ENCODE results near the gene GPR3.

Gene GPR3

DNA sequence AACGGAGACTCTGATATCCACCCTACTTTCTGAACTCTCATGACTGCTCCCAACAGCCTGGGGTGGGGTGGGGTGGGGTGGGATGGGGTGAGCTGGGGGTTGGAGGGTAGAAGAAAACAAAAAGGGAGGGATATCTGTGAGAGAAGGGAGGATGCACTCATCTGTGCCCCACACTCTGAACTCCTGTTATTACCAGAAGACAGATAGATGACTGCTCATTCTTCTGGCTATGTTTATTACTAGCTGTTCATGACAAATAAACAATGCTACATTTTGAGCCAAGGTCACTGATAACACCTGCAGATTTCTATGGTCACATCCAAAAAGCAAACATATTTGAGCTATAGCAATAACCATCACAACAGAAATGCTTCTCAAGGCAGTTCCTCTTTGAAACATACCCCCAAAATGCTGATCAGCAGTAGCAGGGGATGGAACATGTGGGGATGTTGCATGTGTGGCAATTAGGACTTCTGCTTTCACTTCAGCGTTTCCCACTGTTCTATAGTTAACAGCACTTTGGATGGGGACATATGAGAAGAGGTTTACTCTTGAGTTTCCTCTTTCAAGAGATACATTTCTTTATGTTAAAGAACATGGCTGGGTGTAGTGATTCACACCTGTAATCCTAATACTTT lies 43.3 kb downstream of the GPR3 start:
- peak overlapping the region; percentile 12; the same call in 1 of the 2 replicates for H3K9ac ChIP-seq (ENCODE audit: low read length)

DNA sequence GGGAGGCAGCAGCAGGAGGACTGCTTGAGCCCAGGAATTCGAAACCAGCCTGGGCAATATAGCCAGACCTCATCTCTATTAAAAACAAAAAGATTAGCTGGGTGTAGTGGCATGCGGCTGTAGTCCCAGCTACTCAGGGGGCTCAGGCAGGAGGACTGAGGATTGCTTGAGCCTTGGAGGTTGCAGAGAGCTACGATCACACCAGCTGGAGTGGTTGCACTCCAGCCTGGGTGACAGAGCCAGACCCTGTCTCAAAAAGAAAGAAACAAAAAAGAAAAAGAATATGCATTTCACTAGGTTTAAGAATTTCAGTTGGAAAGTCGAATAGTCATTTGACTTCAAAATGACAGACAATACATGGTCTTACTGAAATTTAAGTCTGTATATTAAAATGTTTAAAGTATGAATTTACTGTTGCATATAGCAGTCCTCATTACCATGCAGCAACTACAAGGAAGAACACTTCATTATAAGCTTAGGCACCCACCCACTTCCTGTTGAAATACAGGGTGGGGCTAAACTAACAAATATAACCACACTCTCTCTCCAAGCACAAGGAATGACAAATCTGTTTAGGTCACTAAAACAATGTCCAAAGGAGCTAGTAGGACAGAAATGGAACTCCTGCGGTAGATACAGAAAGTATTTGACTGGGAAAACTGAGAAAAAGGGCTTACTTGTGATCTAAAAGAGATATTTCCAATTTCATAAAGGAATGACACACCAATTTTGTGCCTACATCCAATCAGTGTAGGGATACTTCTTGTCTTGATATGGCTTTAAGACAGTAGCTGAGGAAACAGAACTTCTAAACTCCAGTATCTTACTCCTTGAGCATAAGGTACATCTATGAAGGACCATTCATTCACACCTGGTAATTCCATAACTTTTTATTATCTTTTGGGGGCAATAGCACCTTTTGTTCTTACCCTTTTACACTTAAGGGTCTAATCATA lies 44.1 kb downstream of the GPR3 start:
- Histone ChIP-seq H3K27me3 (ENCODE audit: low read length) (no peaks in the 10 kb centered on the region), H2AFZ (ENCODE audit: low read depth, low read length, severe bottlenecking) (no peak overlapping the region), H3K27ac (ENCODE audit: low read depth, low read length) (peak overlapping the region; percentile 81), H3K9ac (ENCODE audit: low read length) (peak overlapping the region; percentile 12; the same call in 1 of the 2 replicates), H3K79me2 (ENCODE audit: insufficient read depth, low read length) (peaks cover 92% of the 10 kb centered on the region), H3F3A (ENCODE audit: insufficient read depth) (peaks cover 45% of the 10 kb centered on the region), H3K4me3 (ENCODE audit: insufficient read depth, low read length, poor library complexity, severe bottlenecking) (no peak overlapping the region), H3K9me2 (replicated peaks; ENCODE audit: insufficient read depth, low read length) (no peaks in the 10 kb centered on the region), H3K4me2 (ENCODE audit: low read depth, low read length, poor library complexity, severe bottlenecking) (peak overlapping the region; percentile 50), H3K36me3 (ENCODE audit: low read length) (no peaks in the 10 kb centered on the region), H4K20me1 (ENCODE audit: low read depth, low read length) (0 out of 2 replicates have a peak, but pooled peaks cover 5% of the 10 kb centered on the region), H3K9me3 (ENCODE audit: insufficient read depth, low read length) (no peaks in the 10 kb centered on the region)
- no peak for TF ChIP-seq EZH2phosphoT487 (conservative IDR thresholded peaks at IDR 0.05; ENCODE audit: low read length)
- TF ChIP-seq, protein P1, sequence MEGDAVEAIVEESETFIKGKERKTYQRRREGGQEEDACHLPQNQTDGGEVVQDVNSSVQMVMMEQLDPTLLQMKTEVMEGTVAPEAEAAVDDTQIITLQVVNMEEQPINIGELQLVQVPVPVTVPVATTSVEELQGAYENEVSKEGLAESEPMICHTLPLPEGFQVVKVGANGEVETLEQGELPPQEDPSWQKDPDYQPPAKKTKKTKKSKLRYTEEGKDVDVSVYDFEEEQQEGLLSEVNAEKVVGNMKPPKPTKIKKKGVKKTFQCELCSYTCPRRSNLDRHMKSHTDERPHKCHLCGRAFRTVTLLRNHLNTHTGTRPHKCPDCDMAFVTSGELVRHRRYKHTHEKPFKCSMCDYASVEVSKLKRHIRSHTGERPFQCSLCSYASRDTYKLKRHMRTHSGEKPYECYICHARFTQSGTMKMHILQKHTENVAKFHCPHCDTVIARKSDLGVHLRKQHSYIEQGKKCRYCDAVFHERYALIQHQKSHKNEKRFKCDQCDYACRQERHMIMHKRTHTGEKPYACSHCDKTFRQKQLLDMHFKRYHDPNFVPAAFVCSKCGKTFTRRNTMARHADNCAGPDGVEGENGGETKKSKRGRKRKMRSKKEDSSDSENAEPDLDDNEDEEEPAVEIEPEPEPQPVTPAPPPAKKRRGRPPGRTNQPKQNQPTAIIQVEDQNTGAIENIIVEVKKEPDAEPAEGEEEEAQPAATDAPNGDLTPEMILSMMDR (IDR thresholded peaks at IDR 0.05; ENCODE audit: insufficient read depth, low read length, poor library complexity, severe bottlenecking), result no peak

More for the DNA sequence above, 43.3 kb downstream of the GPR3 start:
- peaks cover 97% of the 10 kb centered on the region for H3K79me2 ChIP-seq (ENCODE audit: insufficient read depth, low read length)
- no peaks in the 10 kb centered on the region for H3K9me3 ChIP-seq (ENCODE audit: insufficient read depth, low read length)
- H4K20me1 ChIP-seq (ENCODE audit: low read depth, low read length), result peaks cover 7% of the 10 kb centered on the region; the same call in 1 of the 2 replicates
- no peaks in the 10 kb centered on the region for H3K9me2 ChIP-seq (replicated peaks; ENCODE audit: insufficient read depth, low read length)
- no peaks in the 10 kb centered on the region for H3K27me3 ChIP-seq (ENCODE audit: low read length)
- no peak overlapping the region for H2AFZ ChIP-seq (ENCODE audit: low read depth, low read length, severe bottlenecking)
- H3K27ac ChIP-seq (ENCODE audit: low read depth, low read length), result peak overlapping the region; percentile 81
- no peak overlapping the region for H3K4me3 ChIP-seq (ENCODE audit: insufficient read depth, low read length, poor library complexity, severe bottlenecking)
- no peak for TF ChIP-seq EZH2phosphoT487 (conservative IDR thresholded peaks at IDR 0.05; ENCODE audit: low read length)
- peaks cover 46% of the 10 kb centered on the region for H3F3A ChIP-seq (ENCODE audit: insufficient read depth)
- H3K4me2 ChIP-seq (ENCODE audit: low read depth, low read length, poor library complexity, severe bottlenecking), result peak overlapping the region; percentile 50
- no peaks in the 10 kb centered on the region for H3K36me3 ChIP-seq (ENCODE audit: low read length)

DNA sequence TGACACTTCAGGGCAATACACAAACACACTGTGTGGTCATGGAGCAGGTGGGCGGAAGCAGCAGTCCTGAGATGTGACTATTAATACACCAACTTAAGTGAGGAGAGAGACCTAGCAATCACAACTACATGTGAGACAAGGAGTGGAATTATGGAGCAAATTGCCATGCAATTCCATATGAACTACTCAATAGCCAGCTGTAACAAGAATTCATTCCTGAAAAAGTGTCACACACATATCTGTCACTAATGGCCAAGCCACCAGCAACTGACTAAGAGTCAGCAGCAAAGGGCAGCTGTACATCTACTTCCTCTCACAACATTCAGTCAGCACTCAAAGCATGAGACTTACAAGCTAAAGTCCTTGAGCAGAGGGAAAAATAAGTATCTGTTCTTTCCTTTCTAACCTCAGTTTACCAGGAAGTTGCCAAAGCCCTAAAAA lies 46.2 kb downstream of the GPR3 start:
- TF ChIP-seq EZH2phosphoT487 (conservative IDR thresholded peaks at IDR 0.05; ENCODE audit: low read length), result no peak
- TF ChIP-seq, protein P1 (IDR thresholded peaks at IDR 0.05; ENCODE audit: insufficient read depth, low read length, poor library complexity, severe bottlenecking), result no peak
- peak overlapping the region; percentile 11 for H3K4me3 ChIP-seq (ENCODE audit: insufficient read depth, low read length, poor library complexity, severe bottlenecking)
- H2AFZ ChIP-seq (ENCODE audit: low read depth, low read length, severe bottlenecking), result no peak overlapping the region
- H3K9ac ChIP-seq (ENCODE audit: low read length), result peak overlapping the region; percentile 18
- H3K4me2 ChIP-seq (ENCODE audit: low read depth, low read length, poor library complexity, severe bottlenecking), result peak overlapping the region; percentile 50
- H3K79me2 ChIP-seq (ENCODE audit: insufficient read depth, low read length), result peaks cover 72% of the 10 kb centered on the region
- 0 out of 2 replicates have a peak, but pooled peaks cover 5% of the 10 kb centered on the region for H4K20me1 ChIP-seq (ENCODE audit: low read depth, low read length)
- no peaks in the 10 kb centered on the region for H3K27me3 ChIP-seq (ENCODE audit: low read length)
- no peaks in the 10 kb centered on the region for H3K36me3 ChIP-seq (ENCODE audit: low read length)
- peaks cover 60% of the 10 kb centered on the region for H3F3A ChIP-seq (ENCODE audit: insufficient read depth)
- no peaks in the 10 kb centered on the region for H3K9me3 ChIP-seq (ENCODE audit: insufficient read depth, low read length)
- peak overlapping the region; percentile 81 for H3K27ac ChIP-seq (ENCODE audit: low read depth, low read length)
- H3K9me2 ChIP-seq (replicated peaks; ENCODE audit: insufficient read depth, low read length), result no peaks in the 10 kb centered on the region

Measured in SU-DHL-6 (cell line).